ENCODE data around the gene VPS9D1. TPM values are rescaled to one million over a fixed set of nuclear protein-coding genes. Genes with fewer than 3 reads are reported as not detected.
"Not testable (repeated sequence)": the region's sequence is repeated elsewhere in the genome, so short reads cannot be mapped to it uniquely, and the experiment has no call there.

VPS9D1 gene
- total RNA-seq, 1 experiment from 2014 or later: 19.1 TPM

GRCh38 chr16:89695086-89695874, 25.4 kb downstream of the VPS9D1 start:
- DNase-seq (ENCODE audit: low spot score): no peak

GRCh38 chr16:89694784-89695085, 26.0 kb downstream of the VPS9D1 start:
- not testable (repeated sequence) for DNase-seq (ENCODE audit: low spot score)

- DNase-seq (ENCODE audit: low spot score): no peak
Measured at GRCh38 chr16:89693931-89694783, 26.5 kb downstream of the VPS9D1 start.

GRCh38 chr16:89693289-89693731, 27.4 kb downstream of the VPS9D1 start:
- no peak for DNase-seq (ENCODE audit: low spot score)

GRCh38 chr16:89691986-89692569, 28.6 kb downstream of the VPS9D1 start:
- no peak for DNase-seq (ENCODE audit: low spot score)

GRCh38 chr16:89691231-89691985, 29.3 kb downstream of the VPS9D1 start:
- DNase-seq (ENCODE audit: low spot score): no peak

GRCh38 chr16:89690392-89690901, 30.3 kb downstream of the VPS9D1 start:
- no peak for DNase-seq (ENCODE audit: low spot score)

- DNase-seq (ENCODE audit: low spot score): not testable (repeated sequence)
Measured at GRCh38 chr16:89689621-89690020, 31.1 kb downstream of the VPS9D1 start.

GRCh38 chr16:89689142-89689541, 31.6 kb downstream of the VPS9D1 start:
- no peak for DNase-seq (ENCODE audit: low spot score)

- DNase-seq (ENCODE audit: low spot score): no peak
Measured at GRCh38 chr16:89688395-89688794, 32.3 kb downstream of the VPS9D1 start.

GRCh38 chr16:89687092-89687940, 33.4 kb downstream of the VPS9D1 start:
- peak; percentile 94 for DNase-seq (ENCODE audit: low spot score)

GRCh38 chr16:89686520-89687091, 34.1 kb downstream of the VPS9D1 start, which contains the start of gene CDK10:
TSS of gene CDK10 (plus strand) at chr16:89686689. CDS start at chr16:89686711, 22 bp downstream.
- peak; percentile 91 for DNase-seq (ENCODE audit: low spot score)

GRCh38 chr16:89685916-89686315, 34.8 kb downstream of the VPS9D1 start:
- DNase-seq (ENCODE audit: low spot score): no peak

- DNase-seq (ENCODE audit: low spot score): no peak
Measured at GRCh38 chr16:89678258-89678657, 42.4 kb downstream of the VPS9D1 start.

- no peak for DNase-seq (ENCODE audit: low spot score)
Measured at GRCh38 chr16:89672177-89672941, 48.3 kb downstream of the VPS9D1 start.

- DNase-seq (ENCODE audit: low spot score): not testable (repeated sequence)
Measured at GRCh38 chr16:89671565-89671964, 49.1 kb downstream of the VPS9D1 start.

GRCh38 chr16:89670496-89671431, 49.9 kb downstream of the VPS9D1 start:
- DNase-seq (ENCODE audit: low spot score): no peak

- DNase-seq (ENCODE audit: low spot score): no peak
Measured at GRCh38 chr16:89669755-89670154, 50.9 kb downstream of the VPS9D1 start.
